ENCODE measurements around the gene VILL. TPM values are rescaled to one million over a fixed set of nuclear protein-coding genes. Genes with fewer than 3 reads are reported as not detected.

The VILL gene
- total and polyA plus RNA-seq, 4 donors = 0.88 to 3.5 (median 1.6) TPM

GRCh38 chr3:37963635-37964034, 27.0 kb upstream of the VILL start:
- 30% methylated on average over 3 of the region's 3 CpGs for WGBS
- H3K36me3 ChIP-seq (ENCODE audit: control insufficient read depth in 4 of 4, insufficient read depth in 3 of 4, low read depth in 1 of 4, low read length in 3 of 4) = no peaks in the 10 kb centered on the region
- H3K9me3 ChIP-seq (ENCODE audit: control insufficient read depth in 4 of 4, low read length in 3 of 4) = no peaks in the 10 kb centered on the region
- H3K9ac ChIP-seq (ENCODE audit: low read depth in 1 of 2, low read length in 2 of 2) = peak overlapping the region; percentile 72 to 89
- H3K27ac ChIP-seq (ENCODE audit: low read depth in 1 of 2, low read length in 2 of 2) = peak overlapping the region; percentile 90 to 98
- H3K4me3 ChIP-seq (ENCODE audit: low read depth in 1 of 3, low read length in 3 of 3) = no peak overlapping the region
- no peaks in the 10 kb centered on the region for H3K27me3 ChIP-seq (ENCODE audit: control insufficient read depth in 4 of 4, insufficient read depth in 4 of 4, low read length in 3 of 4)
- H3K4me1 ChIP-seq (ENCODE audit: control insufficient read depth in 4 of 4, insufficient read depth in 4 of 4, low read length in 3 of 4) = peaks cover 7 to 54% (median 38%) of the 10 kb centered on the region in 4 donors
- peak in 1 of 2 donors; percentile 7 for TF ChIP-seq RXRA (IDR thresholded peaks at IDR 0.05)
- TF ChIP-seq ZBTB33 (IDR thresholded peaks at IDR 0.05) = peak; percentile 19
- no peak for TF ChIP-seq YY1 (IDR thresholded peaks at IDR 0.05)
- TF ChIP-seq, protein P1, sequence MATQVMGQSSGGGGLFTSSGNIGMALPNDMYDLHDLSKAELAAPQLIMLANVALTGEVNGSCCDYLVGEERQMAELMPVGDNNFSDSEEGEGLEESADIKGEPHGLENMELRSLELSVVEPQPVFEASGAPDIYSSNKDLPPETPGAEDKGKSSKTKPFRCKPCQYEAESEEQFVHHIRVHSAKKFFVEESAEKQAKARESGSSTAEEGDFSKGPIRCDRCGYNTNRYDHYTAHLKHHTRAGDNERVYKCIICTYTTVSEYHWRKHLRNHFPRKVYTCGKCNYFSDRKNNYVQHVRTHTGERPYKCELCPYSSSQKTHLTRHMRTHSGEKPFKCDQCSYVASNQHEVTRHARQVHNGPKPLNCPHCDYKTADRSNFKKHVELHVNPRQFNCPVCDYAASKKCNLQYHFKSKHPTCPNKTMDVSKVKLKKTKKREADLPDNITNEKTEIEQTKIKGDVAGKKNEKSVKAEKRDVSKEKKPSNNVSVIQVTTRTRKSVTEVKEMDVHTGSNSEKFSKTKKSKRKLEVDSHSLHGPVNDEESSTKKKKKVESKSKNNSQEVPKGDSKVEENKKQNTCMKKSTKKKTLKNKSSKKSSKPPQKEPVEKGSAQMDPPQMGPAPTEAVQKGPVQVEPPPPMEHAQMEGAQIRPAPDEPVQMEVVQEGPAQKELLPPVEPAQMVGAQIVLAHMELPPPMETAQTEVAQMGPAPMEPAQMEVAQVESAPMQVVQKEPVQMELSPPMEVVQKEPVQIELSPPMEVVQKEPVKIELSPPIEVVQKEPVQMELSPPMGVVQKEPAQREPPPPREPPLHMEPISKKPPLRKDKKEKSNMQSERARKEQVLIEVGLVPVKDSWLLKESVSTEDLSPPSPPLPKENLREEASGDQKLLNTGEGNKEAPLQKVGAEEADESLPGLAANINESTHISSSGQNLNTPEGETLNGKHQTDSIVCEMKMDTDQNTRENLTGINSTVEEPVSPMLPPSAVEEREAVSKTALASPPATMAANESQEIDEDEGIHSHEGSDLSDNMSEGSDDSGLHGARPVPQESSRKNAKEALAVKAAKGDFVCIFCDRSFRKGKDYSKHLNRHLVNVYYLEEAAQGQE (IDR thresholded peaks at IDR 0.05) = peak; percentile 57
- no peak for TF ChIP-seq FOXA1 (IDR thresholded peaks at IDR 0.05)
- TF ChIP-seq SP1 (IDR thresholded peaks at IDR 0.05) = no peak
- peak; percentile 20 for TF ChIP-seq FOXA2 (IDR thresholded peaks at IDR 0.05)
- TF ChIP-seq RAD21 (IDR thresholded peaks at IDR 0.05) = peak in 1 of 2 donors; percentile 45
- TF ChIP-seq JUND (IDR thresholded peaks at IDR 0.05) = no peak
- peak; percentile 17 for TF ChIP-seq ATF3 (IDR thresholded peaks at IDR 0.05)
- TF ChIP-seq GABPA (IDR thresholded peaks at IDR 0.05 in 1 of 2, conservative IDR thresholded peaks at IDR 0.05 in 1 of 2) = no peak
- peak; percentile 84 for TF ChIP-seq TAF1 (conservative IDR thresholded peaks at IDR 0.05)
- TF ChIP-seq EGR1 (IDR thresholded peaks at IDR 0.05; ENCODE audit: low read depth in 2 of 2) = no peak
- TF ChIP-seq MAX (IDR thresholded peaks at IDR 0.05) = no peak
- TF ChIP-seq HNF4A (conservative IDR thresholded peaks at IDR 0.05) = no peak
- no peak for TF ChIP-seq HNF4G (IDR thresholded peaks at IDR 0.05)
- TF ChIP-seq NR2F2 (IDR thresholded peaks at IDR 0.05) = no peak
- peak; percentile 13 for TF ChIP-seq CTCF (IDR thresholded peaks at IDR 0.05; ENCODE audit: low read depth, low read length, missing input control)
- DNase-seq (ENCODE audit: low spot score) = no peak

Data from liver (tissue), 9 donors.